Gastrocnemius medialis (tissue), 4 donors: Measurements from ENCODE around the gene PLPP3.

Source experiments
- POLR2A ChIP-seq, 2 donors: fragments of 450-650 bp; IDR thresholded peaks; one replicate each; pipeline ENCODE4 v1.6.1; 2017; ENCODE audit warnings: antibody characterized with exemption in 2 of 2, mild to moderate bottlenecking in 2 of 2, moderate library complexity in 2 of 2
- TF ChIP-seq, protein P1 (sequence below), 5 experiments: fragments of 450-650 bp in 3 of 5; fragments of 200-600 bp in 2 of 5; sonication (generic) in 2 of 5; IDR thresholded peaks in 4 of 5; conservative IDR thresholded peaks in 1 of 5; 1 replicate in 4 of 5; 2 replicates in 1 of 5; pipeline ENCODE4 v1.5.1; 2016 to 2019; ENCODE audit warnings: antibody characterized with exemption in 5 of 5, mild to moderate bottlenecking in 3 of 5, moderate library complexity in 3 of 5

DNA sequence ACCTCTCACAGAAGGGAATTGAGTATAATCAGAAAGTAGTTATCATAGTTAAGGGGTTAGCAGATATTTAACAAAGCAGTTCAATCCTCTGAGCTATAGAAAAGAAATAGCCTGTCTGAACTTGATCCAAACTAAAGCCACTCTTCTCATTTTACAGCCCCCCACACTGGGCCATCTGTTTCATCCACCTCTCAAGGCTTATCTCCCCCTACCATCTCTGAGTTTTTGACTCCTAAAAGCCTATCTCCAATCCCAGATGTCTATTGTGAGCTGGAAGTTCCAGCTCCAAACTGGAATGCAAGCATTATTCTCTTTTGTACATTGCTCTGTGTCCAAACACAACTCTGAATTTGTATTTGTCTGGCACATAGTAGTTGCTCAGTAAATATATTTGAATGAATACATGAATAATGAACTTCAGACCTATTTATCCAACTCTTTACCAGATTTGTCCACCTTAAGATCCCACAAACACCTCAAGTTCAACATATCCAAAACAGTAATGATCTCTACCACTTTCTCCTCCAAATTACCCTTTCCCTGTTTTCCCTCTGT, 98.1 kb downstream of the PLPP3 start:
- TF ChIP-seq, protein P1, sequence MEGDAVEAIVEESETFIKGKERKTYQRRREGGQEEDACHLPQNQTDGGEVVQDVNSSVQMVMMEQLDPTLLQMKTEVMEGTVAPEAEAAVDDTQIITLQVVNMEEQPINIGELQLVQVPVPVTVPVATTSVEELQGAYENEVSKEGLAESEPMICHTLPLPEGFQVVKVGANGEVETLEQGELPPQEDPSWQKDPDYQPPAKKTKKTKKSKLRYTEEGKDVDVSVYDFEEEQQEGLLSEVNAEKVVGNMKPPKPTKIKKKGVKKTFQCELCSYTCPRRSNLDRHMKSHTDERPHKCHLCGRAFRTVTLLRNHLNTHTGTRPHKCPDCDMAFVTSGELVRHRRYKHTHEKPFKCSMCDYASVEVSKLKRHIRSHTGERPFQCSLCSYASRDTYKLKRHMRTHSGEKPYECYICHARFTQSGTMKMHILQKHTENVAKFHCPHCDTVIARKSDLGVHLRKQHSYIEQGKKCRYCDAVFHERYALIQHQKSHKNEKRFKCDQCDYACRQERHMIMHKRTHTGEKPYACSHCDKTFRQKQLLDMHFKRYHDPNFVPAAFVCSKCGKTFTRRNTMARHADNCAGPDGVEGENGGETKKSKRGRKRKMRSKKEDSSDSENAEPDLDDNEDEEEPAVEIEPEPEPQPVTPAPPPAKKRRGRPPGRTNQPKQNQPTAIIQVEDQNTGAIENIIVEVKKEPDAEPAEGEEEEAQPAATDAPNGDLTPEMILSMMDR (IDR thresholded peaks at IDR 0.05 in 4 of 5, conservative IDR thresholded peaks at IDR 0.05 in 1 of 5) = no peak
- no peak for TF ChIP-seq POLR2A (IDR thresholded peaks at IDR 0.05)
